Measurements from ENCODE around the gene HHAT. TPM values are rescaled to one million over a fixed set of nuclear protein-coding genes. Genes with fewer than 3 reads are reported as not detected.

HHAT gene
- total and polyA plus RNA-seq, 4 donors = 1.2 to 11.3 (median 3.8) TPM

GRCh38 chr1:210377731-210378333, 49.1 kb downstream of the HHAT start:
- Histone ChIP-seq H3K9me3 (ENCODE audit: control insufficient read depth in 4 of 4, insufficient read depth in 3 of 4, low read length in 3 of 4) (no peaks in the 10 kb centered on the region), H3K9ac (ENCODE audit: insufficient read depth in 1 of 2, low read length in 2 of 2) (no peak overlapping the region), H3K27ac (ENCODE audit: low read depth in 1 of 2, low read length in 1 of 2) (no peak overlapping the region), H3K27me3 (ENCODE audit: control insufficient read depth in 3 of 3, insufficient read depth in 3 of 3, low read length in 2 of 3) (no peaks in the 10 kb centered on the region), H3K4me1 (ENCODE audit: control insufficient read depth in 5 of 5, insufficient read depth in 5 of 5, low read length in 5 of 5) (peaks cover 0 to 2% (median 0%) of the 10 kb centered on the region in 5 donors), H3K4me3 (no peak overlapping the region), H3K36me3 (ENCODE audit: control insufficient read depth in 4 of 4, insufficient read depth in 4 of 4, low read length in 4 of 4) (no peaks in the 10 kb centered on the region)
- DNase-seq = peak in 1 of 3 donors; percentile 8
- 85 to 91% methylated on average over 3 of the region's 3 CpGs for WGBS, 2 donors
- TF ChIP-seq CTCF (IDR thresholded peaks at IDR 0.05; ENCODE audit: control extremely low read depth, extremely low read depth) = no peak
- ATAC-seq (ENCODE audit: insufficient read depth, low FRiP score) = no peak

GRCh38 chr1:210378736-210379135, 50.0 kb downstream of the HHAT start:
- H3K27ac ChIP-seq (ENCODE audit: low read depth in 1 of 2, low read length in 1 of 2) = no peak overlapping the region
- no peaks in the 10 kb centered on the region for H3K27me3 ChIP-seq (ENCODE audit: control insufficient read depth in 3 of 3, insufficient read depth in 3 of 3, low read length in 2 of 3)
- DNase-seq = no peak
- H3K9me3 ChIP-seq (ENCODE audit: control insufficient read depth in 4 of 4, insufficient read depth in 3 of 4, low read length in 3 of 4) = no peaks in the 10 kb centered on the region
- H3K4me1 ChIP-seq (ENCODE audit: control insufficient read depth in 5 of 5, insufficient read depth in 5 of 5, low read length in 5 of 5) = peaks cover 0 to 2% (median 0%) of the 10 kb centered on the region in 5 donors
- no peak for TF ChIP-seq CTCF (IDR thresholded peaks at IDR 0.05; ENCODE audit: control extremely low read depth, extremely low read depth)
- H3K36me3 ChIP-seq (ENCODE audit: control insufficient read depth in 4 of 4, insufficient read depth in 4 of 4, low read length in 4 of 4) = no peaks in the 10 kb centered on the region
- H3K9ac ChIP-seq (ENCODE audit: insufficient read depth in 1 of 2, low read length in 2 of 2) = no peak overlapping the region
- no peak for ATAC-seq (ENCODE audit: insufficient read depth, low FRiP score)
- no peak overlapping the region for H3K4me3 ChIP-seq
- 94 to 97% methylated on average over 1 of the region's 1 CpG for WGBS, 2 donors

- Histone ChIP-seq H3K27ac (ENCODE audit: low read depth in 1 of 2, low read length in 1 of 2) (no peak overlapping the region), H3K4me3 (no peak overlapping the region), H3K36me3 (ENCODE audit: control insufficient read depth in 4 of 4, insufficient read depth in 4 of 4, low read length in 4 of 4) (no peaks in the 10 kb centered on the region), H3K9ac (ENCODE audit: insufficient read depth in 1 of 2, low read length in 2 of 2) (no peak overlapping the region), H3K4me1 (ENCODE audit: control insufficient read depth in 5 of 5, insufficient read depth in 5 of 5, low read length in 5 of 5) (peaks cover 0 to 2% (median 0%) of the 10 kb centered on the region in 5 donors), H3K27me3 (ENCODE audit: control insufficient read depth in 3 of 3, insufficient read depth in 3 of 3, low read length in 2 of 3) (no peaks in the 10 kb centered on the region), H3K9me3 (ENCODE audit: control insufficient read depth in 4 of 4, insufficient read depth in 3 of 4, low read length in 3 of 4) (no peaks in the 10 kb centered on the region)
- ATAC-seq (ENCODE audit: insufficient read depth, low FRiP score) (no peak), DNase-seq (peak in 1 of 3 donors; percentile 6)
- TF ChIP-seq CTCF (IDR thresholded peaks at IDR 0.05; ENCODE audit: control extremely low read depth, extremely low read depth) = no peak
- 77 to 89% methylated on average over 4 of the region's 4 CpGs for WGBS, 2 donors
Measured at GRCh38 chr1:210381934-210382333, 53.2 kb downstream of the HHAT start.

GRCh38 chr1:210384625-210385024, 55.9 kb downstream of the HHAT start:
- no peak for DNase-seq
- Histone ChIP-seq H3K9me3 (ENCODE audit: control insufficient read depth in 4 of 4, insufficient read depth in 3 of 4, low read length in 3 of 4) (no peaks in the 10 kb centered on the region), H3K27me3 (ENCODE audit: control insufficient read depth in 3 of 3, insufficient read depth in 3 of 3, low read length in 2 of 3) (no peaks in the 10 kb centered on the region), H3K27ac (ENCODE audit: low read depth in 1 of 2, low read length in 1 of 2) (peak overlapping the region in 1 of 2 donors; percentile 21), H3K4me3 (no peak overlapping the region), H3K36me3 (ENCODE audit: control insufficient read depth in 4 of 4, insufficient read depth in 4 of 4, low read length in 4 of 4) (peaks cover 0 to 1% (median 0%) of the 10 kb centered on the region in 4 donors), H3K4me1 (ENCODE audit: control insufficient read depth in 5 of 5, insufficient read depth in 5 of 5, low read length in 5 of 5) (no peaks in the 10 kb centered on the region), H3K9ac (ENCODE audit: insufficient read depth in 1 of 2, low read length in 2 of 2) (no peak overlapping the region)
- no peak for ATAC-seq (ENCODE audit: insufficient read depth, low FRiP score)
- TF ChIP-seq CTCF (IDR thresholded peaks at IDR 0.05; ENCODE audit: control extremely low read depth, extremely low read depth) = no peak
